H1 (cell line): ENCODE measurements around the gene NCK2. TPM values are rescaled to one million over a fixed set of nuclear protein-coding genes. Genes with fewer than 3 reads are reported as not detected.

Experiments used
- CTCF ChIA-PET: fragments of 300-600 bp; sonication (Branson Sonifier 250); formaldehyde crosslinking; loops from one replicate; lab custom pipeline; 2021; ENCODE audit not compliant: partially characterized antibody; lab: Charles Lee
- POLR2A ChIA-PET: fragments of 300-600 bp; sonication (Branson Sonifier 250); formaldehyde crosslinking; loops from one replicate; lab custom pipeline; 2021; ENCODE audit warnings: inconsistent platforms; ENCODE audit not compliant: partially characterized antibody; lab: Charles Lee
- DNase-seq, 2 experiments: peaks; one replicate each; pipeline versions ENCODE4 v3.0.0 to v3.0.0-alpha.2; 2010 to 2022; ENCODE audit warnings: low spot score in 2 of 2, low read depth in 1 of 2, mixed read lengths in 1 of 2
- FAIRE-seq: peaks from 2 replicates; lab custom pipeline; 2011; peaks lifted over from hg19 to GRCh38; lab: Jason Lieb, UNC
- H2AFZ ChIP-seq: 2 replicates; pipeline ENCODE4 v1.8.1; 2012; ENCODE audit warnings: low read length, inconsistent platforms
- H2AK5ac ChIP-seq: 2 replicates; pipeline ENCODE4 v1.6.1; 2013; ENCODE audit warnings: low read depth, low read length
- H2BK120ac ChIP-seq: replicated peaks from 2 replicates; pipeline ENCODE3; 2013; ENCODE audit warnings: low read depth, low read length, inconsistent platforms
- H2BK12ac ChIP-seq: 2 replicates; pipeline ENCODE4 v1.6.1; 2013; ENCODE audit warnings: low read depth, low read length
- H2BK15ac ChIP-seq: 2 replicates; pipeline ENCODE4 v1.6.1; 2013; ENCODE audit warnings: low read length
- H2BK20ac ChIP-seq: 2 replicates; pipeline ENCODE4 v1.6.1; 2013; ENCODE audit warnings: low read length
- H2BK5ac ChIP-seq: 2 replicates; pipeline ENCODE4 v1.6.1; 2013; ENCODE audit warnings: low read depth, low read length
- H3K14ac ChIP-seq: 2 replicates; pipeline ENCODE4 v1.6.1; 2013; ENCODE audit warnings: inconsistent platforms; ENCODE audit not compliant: insufficient read length
- H3K18ac ChIP-seq: 2 replicates; pipeline ENCODE4 v1.6.1; 2013; ENCODE audit warnings: low read length; ENCODE audit errors: extremely low read depth
- H3K23ac ChIP-seq: 2 replicates; pipeline ENCODE4 v1.6.1; 2013; ENCODE audit warnings: inconsistent platforms; ENCODE audit not compliant: insufficient read length
- H3K23me2 ChIP-seq: 2 replicates; pipeline ENCODE4 v1.6.1; 2013; ENCODE audit warnings: low read depth, low read length
- H3K27ac ChIP-seq: 2 replicates; pipeline ENCODE4 v1.6.1; 2011; ENCODE audit warnings: low read depth, low read length, inconsistent platforms
- H3K27me3 ChIP-seq, 4 experiments: replicated peaks in 1 of 4; 1 replicate in 1 of 4; 2 replicates in 3 of 4; pipeline versions ENCODE4 v1.6.1 to v1.8.1; 2011 to 2013; ENCODE audit warnings: low read length in 3 of 4, mild to moderate bottlenecking in 3 of 4, inconsistent platforms in 2 of 4, mixed read lengths in 2 of 4, moderate library complexity in 1 of 4; ENCODE audit not compliant: control insufficient read depth in 3 of 4, insufficient read depth in 3 of 4; ENCODE audit errors: extremely low read depth in 1 of 4
- H3K36me3 ChIP-seq, 4 experiments: 2 replicates each; pipeline versions ENCODE4 v1.6.1 to v1.8.1; 2011 to 2013; ENCODE audit warnings: mild to moderate bottlenecking in 4 of 4, low read length in 3 of 4, moderate library complexity in 2 of 4, control low read depth in 1 of 4, inconsistent platforms in 1 of 4; ENCODE audit not compliant: insufficient read depth in 4 of 4, control insufficient read depth in 2 of 4
- H3K4ac ChIP-seq: replicated peaks from 2 replicates; pipeline ENCODE3; 2013; ENCODE audit warnings: low read length, low read depth, mixed read lengths, inconsistent platforms; ENCODE audit not compliant: insufficient read length
- H3K4me1 ChIP-seq, 4 experiments: replicated peaks in 1 of 4; 1 replicate in 1 of 4; 2 replicates in 3 of 4; pipeline versions ENCODE4 v1.6.1 to v1.8.1; 2011 to 2013; ENCODE audit warnings: low read length in 3 of 4, inconsistent platforms in 2 of 4, mixed read lengths in 1 of 4; ENCODE audit not compliant: insufficient read depth in 4 of 4, control insufficient read depth in 3 of 4
- H3K4me2 ChIP-seq, 2 experiments: 2 replicates each; pipeline versions ENCODE4 v1.6.1 to v1.8.1; 2011 to 2013; ENCODE audit warnings: low read depth in 2 of 2, low read length in 2 of 2, control low read depth in 1 of 2, inconsistent platforms in 1 of 2, mild to moderate bottlenecking in 1 of 2; ENCODE audit not compliant: insufficient read depth in 1 of 2
- H3K4me3 ChIP-seq, 4 experiments: fragments of 200-600, 300-600 bp in 1 of 4; sonication (generic), shearing (Covaris generic), sonication (Bioruptor Twin) in 1 of 4; 2 replicates each; pipeline versions ENCODE4 v1.5.1 to v1.8.1; 2011 to 2016; ENCODE audit warnings: low read length in 4 of 4, low read depth in 3 of 4, control low read depth in 2 of 4, inconsistent platforms in 2 of 4, mild to moderate bottlenecking in 2 of 4, mixed read lengths in 1 of 4, moderate library complexity in 1 of 4; ENCODE audit not compliant: insufficient read depth in 2 of 4; ENCODE audit errors: extremely low read depth in 1 of 4
- H3K56ac ChIP-seq: replicated peaks from 2 replicates; pipeline ENCODE3; 2013; ENCODE audit warnings: low read depth, mild to moderate bottlenecking, mixed read lengths, low read length, inconsistent platforms; ENCODE audit not compliant: insufficient read length
- H3K79me1 ChIP-seq: 2 replicates; pipeline ENCODE4 v1.6.1; 2013; ENCODE audit warnings: low read depth, low read length, control low read depth
- H3K79me2 ChIP-seq, 2 experiments: 2 replicates each; pipeline versions ENCODE4 v1.6.1 to v1.8.1; 2012 to 2013; ENCODE audit warnings: low read length in 2 of 2, mild to moderate bottlenecking in 2 of 2, inconsistent platforms in 1 of 2; ENCODE audit not compliant: insufficient read depth in 2 of 2, control insufficient read depth in 1 of 2
- H3K9ac ChIP-seq, 4 experiments: replicated peaks in 1 of 4; 1 replicate in 1 of 4; 2 replicates in 3 of 4; pipeline versions ENCODE4 v1.6.1 to v1.8.1; 2011 to 2013; ENCODE audit warnings: low read depth in 3 of 4, low read length in 3 of 4, control low read depth in 2 of 4, mild to moderate bottlenecking in 2 of 4, moderate library complexity in 2 of 4, inconsistent platforms in 1 of 4; ENCODE audit errors: extremely low read depth in 1 of 4
- H3K9me3 ChIP-seq, 2 experiments: 2 replicates each; pipeline versions ENCODE4 v1.6.1 to v1.8.1; 2012 to 2013; ENCODE audit warnings: mild to moderate bottlenecking in 2 of 2, moderate library complexity in 2 of 2, control low read depth in 1 of 2, inconsistent platforms in 1 of 2, low read depth in 1 of 2, low read length in 1 of 2, mixed read lengths in 1 of 2; ENCODE audit not compliant: insufficient read depth in 2 of 2
- H4K20me1 ChIP-seq, 2 experiments: replicated peaks in 1 of 2; 2 replicates each; pipeline versions ENCODE3 to v1.8.1; 2011 to 2013; ENCODE audit warnings: inconsistent platforms in 2 of 2, low read length in 2 of 2, mild to moderate bottlenecking in 1 of 2; ENCODE audit not compliant: insufficient read depth in 2 of 2, control insufficient read depth in 1 of 2
- H4K5ac ChIP-seq: 2 replicates; pipeline ENCODE4 v1.6.1; 2013; ENCODE audit warnings: low read length, low read depth, mixed read lengths, inconsistent platforms; ENCODE audit not compliant: insufficient read length
- H4K8ac ChIP-seq: 2 replicates; pipeline ENCODE4 v1.8.0; 2013; ENCODE audit warnings: mild to moderate bottlenecking, moderate library complexity, low read length, inconsistent platforms; ENCODE audit not compliant: insufficient read depth; ENCODE audit errors: extremely low read depth
- H4K91ac ChIP-seq: replicated peaks from 2 replicates; pipeline ENCODE3; 2013; ENCODE audit warnings: low read length, mixed read lengths, inconsistent platforms; ENCODE audit not compliant: insufficient read length
- EP300 ChIP-seq, 2 experiments: IDR thresholded peaks; 1 replicate in 1 of 2; 2 replicates in 1 of 2; pipeline ENCODE4 v1.6.1; 2011 to 2012; ENCODE audit warnings: low read depth in 2 of 2, low read length in 2 of 2, mild to moderate bottlenecking in 2 of 2, borderline replicate concordance in 1 of 2, inconsistent platforms in 1 of 2, moderate library complexity in 1 of 2
- SIX5 ChIP-seq: IDR thresholded peaks from 2 replicates; pipeline ENCODE4 v1.6.1; 2011; ENCODE audit warnings: mild to moderate bottlenecking, low read depth, low read length
- WGBS, 2 experiments: shearing (Covaris generic) in 1 of 2; methylation state at CpG; one replicate each; pipeline versions ENCODE4 v1.1.6 to v1.1.7; 2013 to 2015; ENCODE audit warnings: low lambda C conversion rate in 2 of 2, mixed read lengths in 2 of 2, inconsistent platforms in 1 of 2, low coverage in 1 of 2, missing lambda C conversion rate in 1 of 2; ENCODE audit not compliant: insufficient replicate concordance in 2 of 2, insufficient coverage in 1 of 2, insufficient read length in 1 of 2; ENCODE audit errors: extremely low coverage in 1 of 2, missing lambda C conversion rate in 1 of 2; 5-methylcytosine and 5-hydroxymethylcytosine counted together
- polyA plus RNA-seq, 7 experiments: library from polyadenylated mRNA; depleted of rRNA in 3 of 7; stranded (reverse) in 5 of 7; unstranded in 2 of 7; fragments of >200 nt in 5 of 7; fragments of 200-250 nt in 2 of 7; gene quantifications; 1 replicate in 5 of 7; 2 replicates in 1 of 7; 4 replicates in 1 of 7; pipeline versions ENCODE4 v1.2.1 to v1.2.3, GENCODE V29; 2011 to 2013; ENCODE audit warnings: missing spikeins in 2 of 7, mixed read lengths in 2 of 7
- total RNA-seq: library from RNA; stranded (reverse); fragmentation: NEBNext Ultra II Directional; extraction: Animal tissue kit (Norgen Biotek cat#: 25700); gene quantifications from 2 replicates; pipeline ENCODE4 v1.2.1, GENCODE V29; 2021

The NCK2 gene
- total and polyA plus RNA-seq, 2 of the 8 experiments (the other 6 are each of a cell fraction or from before 2014, with no cell fraction given), result 30.3 to 65.7 TPM

GRCh38 chr2:105754011-105754410, 9.3 kb downstream of the NCK2 start:
- H3K4me3 ChIP-seq, result no peak overlapping the region
- no peak overlapping the region for H3K27ac ChIP-seq

More at GRCh38 chr2:105754011-105754410, 9.3 kb downstream of the NCK2 start:
- no peak overlapping the region for H2BK5ac ChIP-seq
- no peak overlapping the region for H3K9ac ChIP-seq
- H2BK120ac ChIP-seq, result no peak overlapping the region
- H2BK12ac ChIP-seq, result no peak overlapping the region
- no peak overlapping the region for H3K4ac ChIP-seq
- no peak overlapping the region for H3K18ac ChIP-seq
- no peak overlapping the region for H2AK5ac ChIP-seq
- POLR2A ChIA-PET, result interaction anchor here (1.3 to 1.9 kb wide), 2 partner anchors 8 to 10 kb away, joined by 4 read pairs; no protein-coding TSS in a partner anchor
- H3K14ac ChIP-seq, result no peak overlapping the region
- WGBS, 2 experiments, result 80% methylated on average over 5 of the region's 5 CpGs; no CpG with 5 or more reads in 1 of the 2 experiments
- no peak overlapping the region for H2BK20ac ChIP-seq
- TF ChIP-seq EP300 (IDR thresholded peaks at IDR 0.05; ENCODE audit: borderline replicate concordance in 1 of 2, low read depth in 2 of 2, low read length in 2 of 2), result no peak
- TF ChIP-seq SIX5, result no peak
- H3K4me2 ChIP-seq, result peak overlapping the region; percentile 6 to 40; a peak in 1 of 4 replicates
- H3K79me2 ChIP-seq, result peaks cover 13 to 100% of the 10 kb centered on the region in 2 experiments
- peaks cover 18% of the 10 kb centered on the region; the same call in 1 of the 2 replicates for H3K79me1 ChIP-seq
- no peaks in the 10 kb centered on the region for H3K9me3 ChIP-seq
- H4K20me1 ChIP-seq, result peaks cover 15 to 25% of the 10 kb centered on the region in 2 experiments
- no peak for DNase-seq
- no peaks in the 10 kb centered on the region; a peak in 2 of 8 replicates for H3K36me3 ChIP-seq
- H3K27me3 ChIP-seq, result no peaks in the 10 kb centered on the region
- FAIRE-seq, result no peak
- H4K91ac ChIP-seq, result no peak overlapping the region
- H2AFZ ChIP-seq, result no peak overlapping the region
- no peaks in the 10 kb centered on the region for H3K23me2 ChIP-seq
- CTCF ChIA-PET, result interaction anchor here (0.5 to 1.5 kb wide), 2 partner anchors 15 to 207 kb away, joined by 3 read pairs; no protein-coding TSS in a partner anchor
- H3K4me1 ChIP-seq, result peaks cover 2 to 18% (median 10%) of the 10 kb centered on the region in 4 experiments; a peak in 6 of 7 replicates
- H3K23ac ChIP-seq, result no peak overlapping the region
- no peak overlapping the region for H4K5ac ChIP-seq
- no peak overlapping the region for H4K8ac ChIP-seq
- no peak overlapping the region for H3K56ac ChIP-seq
- H2BK15ac ChIP-seq, result no peak overlapping the region
